GM19328 (cell line): ENCODE measurements around the gene SLC22A1.
"Not testable (repeated sequence)": the region's sequence is repeated elsewhere in the genome, so short reads cannot be mapped to it uniquely, and the experiment has no call there.

Source experiments
- ATAC-seq: cut with Tn5 transposase; IDR thresholded peaks from one replicate; pipeline ENCODE4 v1.9.1; 2021; ENCODE audit warnings: mild to moderate bottlenecking, moderate library complexity; ENCODE audit not compliant: unreplicated experiment

SLC22A1 gene

DNA sequence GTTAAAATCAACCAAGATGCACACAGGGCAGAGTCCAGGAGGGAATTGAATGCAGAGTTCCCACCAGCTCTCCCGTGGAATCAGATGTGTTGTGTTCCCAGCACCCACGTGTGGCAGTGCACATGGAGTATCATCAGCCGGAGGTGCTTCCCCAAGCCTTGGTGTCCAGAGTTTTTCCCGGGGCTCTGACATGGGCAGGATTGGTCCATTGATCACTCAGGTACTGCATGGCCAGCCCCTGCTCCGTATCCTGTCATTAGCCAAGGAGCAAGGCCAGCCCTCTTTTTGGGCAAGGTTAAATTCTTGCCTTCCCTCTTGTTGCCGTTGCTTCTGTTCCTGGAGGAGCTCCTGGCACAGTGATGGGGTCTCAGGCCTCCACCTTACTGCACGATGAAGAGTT is 28.6 kb upstream of the SLC22A1 start:
- ATAC-seq: no peak

GRCh38 chr6:160093946-160094345 is 27.7 kb upstream of the SLC22A1 start:
- ATAC-seq: no peak

- no peak for ATAC-seq
Measured at GRCh38 chr6:160095146-160095845, 26.3 kb upstream of the SLC22A1 start.

DNA sequence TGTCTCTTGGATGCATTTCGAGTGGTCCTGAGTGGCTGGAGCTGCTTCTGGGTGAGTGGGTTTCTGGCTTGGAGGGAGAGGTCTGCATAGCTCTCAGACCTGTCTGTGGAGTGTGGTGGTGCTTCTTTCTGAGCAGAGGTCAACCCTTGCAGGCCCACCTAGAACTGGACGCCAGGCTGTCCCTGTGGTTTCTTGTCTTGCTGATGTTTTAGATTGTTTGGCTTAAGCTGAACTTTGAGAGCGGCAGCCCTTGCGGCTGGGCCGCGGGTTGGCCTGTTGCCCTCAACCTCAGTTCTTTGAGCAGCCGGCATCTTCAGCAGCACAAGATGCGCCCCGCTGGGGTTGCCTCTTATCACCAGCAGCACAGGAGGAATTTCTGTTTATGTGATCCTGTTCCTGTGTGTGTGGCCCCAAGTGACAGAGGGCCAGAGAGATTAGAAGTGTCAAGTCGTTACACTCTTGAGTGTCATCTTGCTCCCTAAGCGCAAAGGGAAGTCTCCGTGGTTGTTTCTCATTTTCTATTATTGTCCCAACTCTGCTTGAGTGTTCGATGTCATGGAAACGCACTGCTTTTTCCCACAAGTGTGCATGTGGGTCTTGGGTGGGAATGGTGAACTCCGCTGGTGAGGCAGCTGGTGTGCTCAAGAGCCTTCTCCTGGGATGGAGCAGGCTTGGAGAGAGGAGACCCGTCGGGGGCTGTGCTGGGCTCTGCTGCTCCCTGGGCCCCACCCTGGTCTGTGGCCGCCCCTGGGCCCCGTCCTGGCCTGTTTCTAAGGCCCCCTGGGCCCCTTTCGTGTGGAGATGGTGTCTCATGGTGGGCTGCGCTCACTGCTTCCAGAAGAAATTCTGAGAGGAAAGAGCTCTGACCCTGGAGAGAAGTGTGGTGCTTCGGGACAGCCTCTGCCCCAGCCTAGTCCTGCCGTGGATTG is 20.1 kb upstream of the SLC22A1 start:
- ATAC-seq: no peak

DNA sequence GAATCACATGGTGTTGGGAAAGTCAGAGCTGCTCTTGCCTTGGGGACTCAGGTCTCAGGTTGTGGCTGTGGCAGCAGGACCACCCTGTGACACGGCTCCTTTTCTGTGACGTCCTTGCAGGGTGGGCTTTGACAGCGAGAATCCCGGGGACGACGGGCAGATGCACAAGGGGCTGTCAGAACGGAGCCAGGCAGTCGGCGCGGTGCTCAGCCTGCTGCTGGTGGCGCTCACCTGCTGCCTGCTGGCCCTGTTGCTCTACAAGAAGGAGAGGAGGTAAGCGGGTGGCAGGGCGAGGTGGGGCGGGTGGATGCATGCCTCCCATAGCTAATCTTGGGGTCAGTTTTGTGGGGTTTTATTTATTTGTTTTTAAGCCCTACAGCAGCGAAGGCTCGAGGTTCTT is 19.2 kb upstream of the SLC22A1 start:
- no peak for ATAC-seq

GRCh38 chr6:160102956-160103824 is 18.4 kb upstream of the SLC22A1 start:
- no peak for ATAC-seq

GRCh38 chr6:160103825-160104100 is 17.9 kb upstream of the SLC22A1 start:
- ATAC-seq: no peak

DNA sequence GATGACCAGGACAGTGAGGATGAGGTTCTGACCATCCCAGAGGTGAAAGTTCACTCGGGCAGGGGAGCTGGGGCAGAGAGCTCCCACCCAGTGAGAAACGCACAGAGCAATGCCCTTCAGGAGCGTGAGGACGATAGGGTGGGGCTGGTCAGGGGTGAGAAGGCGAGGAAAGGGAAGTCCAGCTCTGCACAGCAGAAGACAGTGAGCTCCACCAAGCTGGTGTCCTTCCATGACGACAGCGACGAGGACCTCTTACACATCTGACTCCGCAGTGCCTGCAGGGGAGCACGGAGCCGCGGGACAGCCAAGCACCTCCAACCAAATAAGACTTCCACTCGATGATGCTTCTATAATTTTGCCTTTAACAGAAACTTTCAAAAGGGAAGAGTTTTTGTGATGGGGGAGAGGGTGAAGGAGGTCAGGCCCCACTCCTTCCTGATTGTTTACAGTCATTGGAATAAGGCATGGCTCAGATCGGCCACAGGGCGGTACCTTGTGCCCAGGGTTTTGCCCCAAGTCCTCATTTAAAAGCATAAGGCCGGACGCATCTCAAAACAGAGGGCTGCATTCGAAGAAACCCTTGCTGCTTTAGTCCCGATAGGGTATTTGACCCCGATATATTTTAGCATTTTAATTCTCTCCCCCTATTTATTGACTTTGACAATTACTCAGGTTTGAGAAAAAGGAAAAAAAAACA is 16.6 kb upstream of the SLC22A1 start:
- ATAC-seq: no peak

DNA sequence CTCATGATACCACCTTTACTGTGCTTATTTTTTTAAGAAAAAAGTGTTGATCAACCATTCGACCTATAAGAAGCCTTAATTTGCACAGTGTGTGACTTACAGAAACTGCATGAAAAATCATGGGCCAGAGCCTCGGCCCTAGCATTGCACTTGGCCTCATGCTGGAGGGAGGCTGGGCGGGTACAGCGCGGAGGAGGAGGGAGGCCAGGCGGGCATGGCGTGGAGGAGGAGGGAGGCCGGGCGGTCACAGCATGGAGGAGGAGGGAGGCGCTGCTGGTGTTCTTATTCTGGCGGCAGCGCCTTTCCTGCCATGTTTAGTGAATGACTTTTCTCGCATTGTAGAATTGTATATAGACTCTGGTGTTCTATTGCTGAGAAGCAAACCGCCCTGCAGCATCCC is 15.6 kb upstream of the SLC22A1 start:
- no peak for ATAC-seq

- ATAC-seq: no peak
Measured at GRCh38 chr6:160106701-160107100, 14.9 kb upstream of the SLC22A1 start.

- ATAC-seq: no peak
Measured at GRCh38 chr6:160108077-160108476, 13.5 kb upstream of the SLC22A1 start.

- ATAC-seq: no peak
Measured at GRCh38 chr6:160110586-160111123, 11.0 kb upstream of the SLC22A1 start.

DNA sequence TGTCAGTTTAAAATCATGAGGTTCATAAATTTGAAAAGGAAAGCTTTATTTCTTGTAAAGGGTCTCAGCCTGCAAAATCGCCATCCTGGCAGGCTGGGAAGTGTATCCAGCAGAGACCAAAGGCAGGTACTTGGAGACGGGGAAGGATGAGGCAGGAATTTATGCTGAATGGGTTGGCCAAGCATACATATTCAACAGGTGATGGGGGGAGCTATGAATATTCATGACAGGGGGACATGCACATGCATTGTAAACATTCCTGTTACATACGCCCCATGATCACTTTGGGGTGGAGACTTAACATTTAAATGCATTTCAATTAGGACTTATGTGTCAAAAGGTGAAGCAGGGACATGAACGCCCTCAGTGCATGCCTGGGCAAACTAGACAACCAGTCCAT is 9.8 kb upstream of the SLC22A1 start:
- ATAC-seq: no peak

DNA sequence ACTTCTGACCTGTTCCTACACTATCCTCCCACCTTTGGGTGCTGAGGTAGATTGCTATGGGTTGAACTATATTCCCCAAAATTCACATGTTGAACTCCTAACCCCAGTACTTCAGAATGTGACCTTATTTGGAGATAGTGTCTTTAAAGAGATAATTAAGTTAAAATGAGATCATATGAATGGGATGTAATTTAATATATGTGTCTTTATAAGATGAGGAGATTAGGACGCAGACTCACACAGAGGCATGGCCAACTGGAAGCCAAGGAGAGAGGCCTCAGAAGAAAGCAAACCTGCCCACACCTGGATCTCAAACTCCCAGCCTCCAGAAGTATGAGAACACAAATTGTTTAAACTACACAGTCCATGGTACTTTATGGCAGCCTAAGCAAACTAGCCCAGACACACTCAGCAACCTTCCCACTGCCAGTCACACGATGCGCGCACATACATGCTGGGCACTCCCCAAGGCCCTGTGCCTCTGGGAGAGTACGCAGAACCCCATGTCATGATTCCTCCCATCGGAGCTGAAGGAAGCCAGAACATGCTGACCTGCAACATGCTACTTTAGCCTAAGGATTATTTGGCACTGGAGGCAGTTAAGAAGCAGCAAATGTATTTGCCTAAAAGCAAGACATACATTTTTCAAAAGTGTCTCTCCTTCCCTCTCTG is 8.9 kb upstream of the SLC22A1 start:
- no peak for ATAC-seq

DNA sequence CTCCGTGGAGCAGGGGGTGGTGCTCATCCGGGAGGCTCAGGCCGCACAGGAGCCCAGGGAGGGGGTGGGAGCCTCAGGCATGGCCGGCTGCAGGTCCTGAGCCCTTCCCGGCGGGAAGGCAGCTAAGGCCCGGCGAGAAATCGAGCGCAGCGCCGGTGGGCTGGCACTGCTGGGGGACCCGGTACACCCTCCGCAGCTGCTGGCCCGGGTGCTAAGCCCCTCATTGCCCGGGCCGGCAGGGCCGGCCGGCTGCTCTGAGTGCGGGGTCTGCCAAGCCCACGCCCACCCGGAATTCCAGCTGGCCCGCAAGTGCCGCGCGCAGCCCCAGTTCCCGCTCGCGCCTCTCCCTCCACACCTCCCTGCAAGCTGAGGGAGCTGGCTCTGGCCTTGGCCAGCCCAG is 7.1 kb upstream of the SLC22A1 start:
- not testable (repeated sequence) for ATAC-seq

- no peak for ATAC-seq
Measured at GRCh38 chr6:160115421-160115820, 6.2 kb upstream of the SLC22A1 start.

GRCh38 chr6:160116411-160116810 is 5.2 kb upstream of the SLC22A1 start:
- no peak for ATAC-seq

DNA sequence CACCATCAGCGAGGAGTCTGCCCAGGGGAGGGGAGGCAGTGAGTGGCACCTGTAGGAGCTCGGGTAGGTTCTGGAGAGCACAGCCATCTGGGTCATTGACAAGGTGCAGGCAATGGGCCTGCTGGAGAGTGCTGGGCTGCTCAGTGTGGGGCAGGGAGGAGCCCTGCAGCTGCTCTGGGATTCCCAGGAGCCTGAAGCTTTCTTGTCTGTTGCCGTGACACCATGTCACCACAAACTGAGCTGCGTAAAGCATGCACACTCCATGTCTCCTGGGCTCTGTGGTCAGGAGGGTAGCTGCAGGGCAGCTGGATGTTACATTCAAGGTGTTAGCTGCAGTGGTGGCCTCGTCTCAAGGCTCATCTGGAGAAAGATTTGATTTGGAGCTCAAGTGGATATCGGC is 4.5 kb upstream of the SLC22A1 start:
- no peak for ATAC-seq

DNA sequence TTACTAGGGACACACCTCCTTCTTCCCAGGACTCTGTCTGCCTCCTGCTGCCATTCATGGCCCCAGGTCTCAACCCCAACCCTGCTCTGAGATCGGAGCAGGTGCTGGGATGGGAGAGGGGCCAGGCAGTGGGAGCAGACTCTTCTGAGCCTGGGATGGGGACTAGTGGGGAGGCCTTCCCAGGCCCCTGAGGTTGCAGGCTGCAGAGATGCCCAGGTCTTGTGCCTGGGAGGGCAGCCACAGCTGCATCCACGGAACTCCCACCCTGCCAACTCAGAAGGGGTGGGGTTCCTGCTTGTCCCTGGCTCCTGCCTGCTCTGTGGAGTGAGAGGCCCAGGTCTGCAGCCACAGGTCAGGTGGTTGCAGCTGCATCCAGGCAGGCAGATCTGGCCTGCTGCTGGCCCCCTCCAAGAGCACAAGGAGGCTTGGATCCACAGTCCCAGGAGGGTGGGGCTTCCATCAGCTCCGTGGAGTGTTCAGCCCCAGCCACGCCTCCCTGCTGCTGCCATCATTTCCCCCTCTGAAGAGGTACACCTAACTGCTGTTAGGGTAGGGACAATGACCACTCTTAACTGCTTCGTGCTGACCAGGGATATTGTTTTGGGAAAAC is 2.9 kb upstream of the SLC22A1 start:
- ATAC-seq: no peak

DNA sequence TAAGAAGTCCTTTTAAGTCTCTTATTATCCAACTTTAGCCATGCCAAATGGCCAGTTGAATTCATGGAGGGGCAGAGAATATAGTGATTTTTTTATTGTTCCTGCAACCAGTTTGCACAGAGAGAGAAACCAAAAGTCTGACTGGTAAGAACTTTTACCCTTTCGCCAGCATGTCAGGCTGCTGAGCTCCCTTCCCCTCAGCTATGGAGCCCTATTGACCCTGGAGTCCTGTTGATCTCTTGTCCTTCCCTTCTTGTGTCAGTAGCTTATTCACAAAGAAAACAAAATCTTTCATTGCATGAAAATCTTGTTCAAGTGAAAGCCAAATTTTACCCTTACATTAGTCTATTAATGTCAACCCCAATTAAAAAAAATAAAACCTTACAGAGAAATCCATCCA is 1.5 kb upstream of the SLC22A1 start:
- no peak for ATAC-seq
